ENCODE measurements around the gene FBLN2. TPM values are rescaled to one million over a fixed set of nuclear protein-coding genes. Genes with fewer than 3 reads are reported as not detected.

The FBLN2 gene
- total and polyA plus RNA-seq, 4 donors = 1.3 to 9.1 (median 4.3) TPM

DNA sequence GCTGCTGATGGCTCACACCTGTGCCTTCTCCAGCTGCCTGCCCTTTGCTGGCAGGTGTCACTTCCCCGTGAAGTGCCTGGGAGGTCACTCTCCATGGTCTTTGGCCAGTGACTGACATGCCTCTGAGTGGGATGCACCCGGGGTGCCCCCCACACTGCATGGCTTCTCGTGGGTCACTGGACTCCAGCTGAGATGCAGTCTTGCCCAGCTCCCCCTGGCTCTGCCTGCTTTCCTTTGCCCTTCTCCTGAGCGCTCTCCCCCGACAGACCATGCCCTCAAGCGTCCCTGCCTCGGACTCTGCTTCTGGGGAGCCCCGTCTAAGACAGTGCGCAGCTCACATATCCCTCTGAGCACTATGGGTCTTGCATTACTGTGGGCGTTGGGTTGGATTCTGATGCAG is 14.4 kb downstream of the FBLN2 start:
- WGBS = 87% methylated on average over 10 of the region's 10 CpGs
- Histone ChIP-seq H3K4me1 (ENCODE audit: control insufficient read depth in 4 of 4, insufficient read depth in 4 of 4, low read length in 3 of 4) (no peaks in the 10 kb centered on the region), H3K9ac (ENCODE audit: low read depth in 1 of 2, low read length in 2 of 2) (no peak overlapping the region), H3K9me3 (ENCODE audit: control insufficient read depth in 4 of 4, low read length in 3 of 4) (no peaks in the 10 kb centered on the region), H3K36me3 (ENCODE audit: control insufficient read depth in 4 of 4, insufficient read depth in 3 of 4, low read depth in 1 of 4, low read length in 3 of 4) (no peaks in the 10 kb centered on the region), H3K4me3 (ENCODE audit: low read depth in 1 of 3, low read length in 3 of 3) (no peak overlapping the region), H3K27me3 (ENCODE audit: control insufficient read depth in 4 of 4, insufficient read depth in 4 of 4, low read length in 3 of 4) (peaks cover 0 to 10% (median 0%) of the 10 kb centered on the region in 4 donors), H3K27ac (ENCODE audit: low read depth in 1 of 2, low read length in 2 of 2) (no peak overlapping the region)
- no peak for DNase-seq (ENCODE audit: low spot score)
- no peak for TF ChIP-seq GABPA (IDR thresholded peaks at IDR 0.05 in 1 of 2, conservative IDR thresholded peaks at IDR 0.05 in 1 of 2)
- no peak for TF ChIP-seq EGR1 (IDR thresholded peaks at IDR 0.05; ENCODE audit: low read depth in 2 of 2)
- no peak for TF ChIP-seq HNF4G (IDR thresholded peaks at IDR 0.05)
- TF ChIP-seq RXRA (IDR thresholded peaks at IDR 0.05) = no peak
- TF ChIP-seq RAD21 (IDR thresholded peaks at IDR 0.05) = no peak
- TF ChIP-seq, protein P1, sequence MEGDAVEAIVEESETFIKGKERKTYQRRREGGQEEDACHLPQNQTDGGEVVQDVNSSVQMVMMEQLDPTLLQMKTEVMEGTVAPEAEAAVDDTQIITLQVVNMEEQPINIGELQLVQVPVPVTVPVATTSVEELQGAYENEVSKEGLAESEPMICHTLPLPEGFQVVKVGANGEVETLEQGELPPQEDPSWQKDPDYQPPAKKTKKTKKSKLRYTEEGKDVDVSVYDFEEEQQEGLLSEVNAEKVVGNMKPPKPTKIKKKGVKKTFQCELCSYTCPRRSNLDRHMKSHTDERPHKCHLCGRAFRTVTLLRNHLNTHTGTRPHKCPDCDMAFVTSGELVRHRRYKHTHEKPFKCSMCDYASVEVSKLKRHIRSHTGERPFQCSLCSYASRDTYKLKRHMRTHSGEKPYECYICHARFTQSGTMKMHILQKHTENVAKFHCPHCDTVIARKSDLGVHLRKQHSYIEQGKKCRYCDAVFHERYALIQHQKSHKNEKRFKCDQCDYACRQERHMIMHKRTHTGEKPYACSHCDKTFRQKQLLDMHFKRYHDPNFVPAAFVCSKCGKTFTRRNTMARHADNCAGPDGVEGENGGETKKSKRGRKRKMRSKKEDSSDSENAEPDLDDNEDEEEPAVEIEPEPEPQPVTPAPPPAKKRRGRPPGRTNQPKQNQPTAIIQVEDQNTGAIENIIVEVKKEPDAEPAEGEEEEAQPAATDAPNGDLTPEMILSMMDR (IDR thresholded peaks at IDR 0.05; ENCODE audit: low read depth, low read length, missing input control) = no peak

DNA sequence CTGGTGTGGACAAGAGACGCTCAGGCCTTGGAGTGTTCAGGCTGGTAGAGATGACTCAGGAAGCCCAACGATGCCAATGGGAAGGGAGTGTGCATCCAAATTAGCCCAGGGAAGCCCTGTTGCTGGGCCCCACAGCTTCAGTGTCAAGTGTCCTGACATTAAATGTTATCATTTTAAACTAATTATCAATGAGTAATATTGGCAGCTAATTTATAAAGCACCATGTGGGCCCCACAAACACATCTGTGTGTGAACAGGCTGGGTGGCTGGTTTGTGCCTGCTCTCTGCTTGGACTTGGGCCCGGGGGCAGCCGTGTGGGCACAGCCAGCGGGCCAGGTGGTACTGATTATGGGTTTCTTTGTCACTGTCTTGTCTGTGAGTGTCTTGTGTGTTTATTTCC is 15.0 kb downstream of the FBLN2 start:
- Histone ChIP-seq H3K27ac (ENCODE audit: low read depth in 1 of 2, low read length in 2 of 2) (no peak overlapping the region), H3K4me3 (ENCODE audit: low read depth in 1 of 3, low read length in 3 of 3) (no peak overlapping the region), H3K27me3 (ENCODE audit: control insufficient read depth in 4 of 4, insufficient read depth in 4 of 4, low read length in 3 of 4) (peaks cover 0 to 10% (median 0%) of the 10 kb centered on the region in 4 donors), H3K9me3 (ENCODE audit: control insufficient read depth in 4 of 4, low read length in 3 of 4) (no peaks in the 10 kb centered on the region), H3K36me3 (ENCODE audit: control insufficient read depth in 4 of 4, insufficient read depth in 3 of 4, low read depth in 1 of 4, low read length in 3 of 4) (no peaks in the 10 kb centered on the region), H3K9ac (ENCODE audit: low read depth in 1 of 2, low read length in 2 of 2) (no peak overlapping the region), H3K4me1 (ENCODE audit: control insufficient read depth in 4 of 4, insufficient read depth in 4 of 4, low read length in 3 of 4) (no peaks in the 10 kb centered on the region)
- DNase-seq (ENCODE audit: low spot score) = no peak
- WGBS = 94% methylated on average over 5 of the region's 5 CpGs
- TF ChIP-seq FOXA1 (IDR thresholded peaks at IDR 0.05) = no peak
- TF ChIP-seq EGR1 (IDR thresholded peaks at IDR 0.05; ENCODE audit: low read depth in 2 of 2) = no peak
- TF ChIP-seq GABPA (IDR thresholded peaks at IDR 0.05 in 1 of 2, conservative IDR thresholded peaks at IDR 0.05 in 1 of 2) = no peak
- TF ChIP-seq, protein P2, sequence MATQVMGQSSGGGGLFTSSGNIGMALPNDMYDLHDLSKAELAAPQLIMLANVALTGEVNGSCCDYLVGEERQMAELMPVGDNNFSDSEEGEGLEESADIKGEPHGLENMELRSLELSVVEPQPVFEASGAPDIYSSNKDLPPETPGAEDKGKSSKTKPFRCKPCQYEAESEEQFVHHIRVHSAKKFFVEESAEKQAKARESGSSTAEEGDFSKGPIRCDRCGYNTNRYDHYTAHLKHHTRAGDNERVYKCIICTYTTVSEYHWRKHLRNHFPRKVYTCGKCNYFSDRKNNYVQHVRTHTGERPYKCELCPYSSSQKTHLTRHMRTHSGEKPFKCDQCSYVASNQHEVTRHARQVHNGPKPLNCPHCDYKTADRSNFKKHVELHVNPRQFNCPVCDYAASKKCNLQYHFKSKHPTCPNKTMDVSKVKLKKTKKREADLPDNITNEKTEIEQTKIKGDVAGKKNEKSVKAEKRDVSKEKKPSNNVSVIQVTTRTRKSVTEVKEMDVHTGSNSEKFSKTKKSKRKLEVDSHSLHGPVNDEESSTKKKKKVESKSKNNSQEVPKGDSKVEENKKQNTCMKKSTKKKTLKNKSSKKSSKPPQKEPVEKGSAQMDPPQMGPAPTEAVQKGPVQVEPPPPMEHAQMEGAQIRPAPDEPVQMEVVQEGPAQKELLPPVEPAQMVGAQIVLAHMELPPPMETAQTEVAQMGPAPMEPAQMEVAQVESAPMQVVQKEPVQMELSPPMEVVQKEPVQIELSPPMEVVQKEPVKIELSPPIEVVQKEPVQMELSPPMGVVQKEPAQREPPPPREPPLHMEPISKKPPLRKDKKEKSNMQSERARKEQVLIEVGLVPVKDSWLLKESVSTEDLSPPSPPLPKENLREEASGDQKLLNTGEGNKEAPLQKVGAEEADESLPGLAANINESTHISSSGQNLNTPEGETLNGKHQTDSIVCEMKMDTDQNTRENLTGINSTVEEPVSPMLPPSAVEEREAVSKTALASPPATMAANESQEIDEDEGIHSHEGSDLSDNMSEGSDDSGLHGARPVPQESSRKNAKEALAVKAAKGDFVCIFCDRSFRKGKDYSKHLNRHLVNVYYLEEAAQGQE (IDR thresholded peaks at IDR 0.05) = no peak
- no peak for TF ChIP-seq FOXA2 (IDR thresholded peaks at IDR 0.05)
- TF ChIP-seq TAF1 (conservative IDR thresholded peaks at IDR 0.05) = no peak
- no peak for TF ChIP-seq YY1 (IDR thresholded peaks at IDR 0.05)
- TF ChIP-seq NR2F2 (IDR thresholded peaks at IDR 0.05) = no peak
- TF ChIP-seq JUND (IDR thresholded peaks at IDR 0.05) = no peak
- no peak for TF ChIP-seq RAD21 (IDR thresholded peaks at IDR 0.05)
- TF ChIP-seq RXRA (IDR thresholded peaks at IDR 0.05) = no peak
- TF ChIP-seq HNF4A (conservative IDR thresholded peaks at IDR 0.05) = no peak
